GM21381 (cell line): ENCODE data around the gene ATP10B.

ENCODE experiments used
- ATAC-seq: cut with Tn5 transposase; IDR thresholded peaks from one replicate; pipeline ENCODE4 v1.9.1; 2021; ENCODE audit warnings: mild to moderate bottlenecking, moderate library complexity; ENCODE audit not compliant: unreplicated experiment

Gene ATP10B

GRCh38 chr5:160521392-160521663 is 330.7 kb downstream of the ATP10B start:
- no peak for ATAC-seq

GRCh38 chr5:160520609-160521391 is 331.2 kb downstream of the ATP10B start:
- ATAC-seq: no peak

- ATAC-seq: no peak
These were observed 335.1 kb downstream of the ATP10B start for GRCh38 chr5:160516696-160517530.

GRCh38 chr5:160514866-160515265 is 337.1 kb downstream of the ATP10B start:
- ATAC-seq: no peak

- no peak for ATAC-seq
These were observed 337.8 kb downstream of the ATP10B start for GRCh38 chr5:160514191-160514590.

GRCh38 chr5:160513485-160513884 is 338.5 kb downstream of the ATP10B start:
- no peak for ATAC-seq
